NCI-H2107 (cell line): ENCODE results near the gene ANXA5.

Source experiments
- DNase-seq: peaks from one replicate; lab custom pipeline; 2025; lab: John Stamatoyannopoulos, UW

ANXA5 gene

GRCh38 chr4:121712001-121712651 is 15.3 kb upstream of the ANXA5 start:
- no peak for DNase-seq

GRCh38 chr4:121711263-121712000 is 14.7 kb upstream of the ANXA5 start:
- DNase-seq, result no peak

GRCh38 chr4:121709766-121710405 is 13.1 kb upstream of the ANXA5 start:
- no peak for DNase-seq

GRCh38 chr4:121707344-121707743 is 10.6 kb upstream of the ANXA5 start:
- no peak for DNase-seq

- no peak for DNase-seq
Measured at GRCh38 chr4:121706595-121707021, 9.8 kb upstream of the ANXA5 start.

- no peak for DNase-seq
Measured at GRCh38 chr4:121705521-121705920, 8.7 kb upstream of the ANXA5 start.

- DNase-seq, result no peak
Measured at GRCh38 chr4:121702136-121702535, 5.4 kb upstream of the ANXA5 start.

GRCh38 chr4:121701263-121701662 is 4.5 kb upstream of the ANXA5 start:
- no peak for DNase-seq

- no peak for DNase-seq
Measured at GRCh38 chr4:121698236-121698671, 1.5 kb upstream of the ANXA5 start.

- no peak for DNase-seq
Measured at GRCh38 chr4:121697564-121697963, 784 bp upstream of the ANXA5 start.

- DNase-seq, result no peak
Measured at GRCh38 chr4:121696170-121696580, 605 bp downstream of the ANXA5 start.

- no peak for DNase-seq
Measured at GRCh38 chr4:121693886-121694285, 2.9 kb downstream of the ANXA5 start.

- no peak for DNase-seq
Measured at GRCh38 chr4:121693450-121693849, 3.3 kb downstream of the ANXA5 start.

GRCh38 chr4:121692261-121692660 is 4.5 kb downstream of the ANXA5 start:
- DNase-seq, result no peak

GRCh38 chr4:121690001-121690400 is 6.8 kb downstream of the ANXA5 start:
- DNase-seq, result no peak

- no peak for DNase-seq
Measured at GRCh38 chr4:121688701-121689100, 8.1 kb downstream of the ANXA5 start.

GRCh38 chr4:121688261-121688660 is 8.5 kb downstream of the ANXA5 start:
- DNase-seq, result no peak

GRCh38 chr4:121686255-121686654 is 10.5 kb downstream of the ANXA5 start:
- DNase-seq, result no peak

GRCh38 chr4:121685257-121685656 is 11.5 kb downstream of the ANXA5 start:
- DNase-seq, result no peak

- no peak for DNase-seq
Measured at GRCh38 chr4:121684561-121684960, 12.2 kb downstream of the ANXA5 start.

GRCh38 chr4:121684016-121684415 is 12.8 kb downstream of the ANXA5 start:
- DNase-seq, result no peak

GRCh38 chr4:121680571-121680970 is 16.2 kb downstream of the ANXA5 start:
- no peak for DNase-seq

- no peak for DNase-seq
Measured at GRCh38 chr4:121679951-121680350, 16.8 kb downstream of the ANXA5 start.
